GM12801 (cell line): ENCODE results near the gene PAXIP1.

Source experiments
- CTCF ChIP-seq: IDR thresholded peaks from one replicate; pipeline ENCODE4 v1.5.1; 2011; ENCODE audit warnings: control low read depth; ENCODE audit not compliant: insufficient read length; ENCODE audit errors: extremely low read depth

PAXIP1 gene

GRCh38 chr7:154903083-154903731 lies 99.7 kb downstream of the PAXIP1 start:
- TF ChIP-seq CTCF = no peak

GRCh38 chr7:154902600-154903082 lies 100.3 kb downstream of the PAXIP1 start:
- TF ChIP-seq CTCF = no peak

DNA sequence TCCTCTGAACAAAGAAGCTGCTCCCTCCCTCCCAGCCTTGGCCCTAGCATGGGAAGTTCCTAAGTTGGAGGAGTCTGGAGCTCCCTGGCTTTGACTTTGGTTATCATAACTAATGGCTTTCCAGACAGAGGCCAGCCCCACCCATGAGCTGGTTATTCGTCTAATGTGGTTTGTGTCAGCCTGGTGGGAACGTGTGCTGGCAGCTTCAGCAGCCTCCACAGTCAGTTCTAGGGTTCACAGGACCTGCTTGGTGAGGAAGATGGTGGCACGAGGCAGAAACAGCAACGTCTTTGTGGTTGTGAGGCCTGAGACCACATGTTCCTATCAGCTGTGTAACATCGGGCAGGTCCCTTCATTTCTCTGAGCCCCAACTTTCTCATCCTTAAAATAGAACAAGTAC lies 103.1 kb downstream of the PAXIP1 start:
- TF ChIP-seq CTCF = no peak

GRCh38 chr7:154898973-154899855 lies 103.7 kb downstream of the PAXIP1 start:
- TF ChIP-seq CTCF = no peak

DNA sequence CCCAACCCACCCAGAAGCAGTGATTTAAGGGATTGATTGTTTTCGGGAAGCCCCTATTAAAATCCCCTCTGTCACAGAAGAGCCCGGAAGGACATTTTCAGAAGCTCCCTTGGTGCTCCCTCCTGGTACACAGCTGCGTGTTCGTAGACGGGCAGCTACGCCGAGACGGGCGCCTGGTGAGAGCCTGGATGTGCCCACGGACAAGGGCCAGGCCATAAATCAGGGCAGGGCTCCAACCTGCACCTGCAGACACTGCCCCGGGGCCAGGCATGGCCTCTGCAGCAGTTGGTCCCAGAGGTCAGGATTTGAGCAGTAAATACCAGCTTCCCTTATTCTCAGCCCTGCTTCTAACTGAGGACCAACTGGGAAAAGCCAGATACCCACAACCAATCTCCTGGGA lies 106.8 kb downstream of the PAXIP1 start:
- TF ChIP-seq CTCF = no peak
